Mesenchymal stem cell (in vitro differentiated cells and primary cell): ENCODE results near the gene MAN2B2.
A peak's percentile ranks its signal among the peaks of the same experiment; 100 is the strongest.
"Not testable (repeated sequence)": the region's sequence is repeated elsewhere in the genome, so short reads cannot be mapped to it uniquely, and the experiment has no call there.

ENCODE experiments used
- DNase-seq: peaks from one replicate; pipeline ENCODE4 v3.0.0-alpha.2; 2013
- H2AFZ ChIP-seq: one replicate; pipeline ENCODE4 v1.6.1; 2013; ENCODE audit warnings: low read depth, mild to moderate bottlenecking, control low read depth, inconsistent platforms, low read length, moderate library complexity
- H2AK5ac ChIP-seq: 2 replicates; pipeline ENCODE4 v1.6.1; 2013; ENCODE audit warnings: low read length, moderate library complexity, mild to moderate bottlenecking, inconsistent platforms; ENCODE audit not compliant: severe bottlenecking
- H2BK120ac ChIP-seq: one replicate; pipeline ENCODE4 v1.6.1; 2013; ENCODE audit warnings: low read depth, mild to moderate bottlenecking, inconsistent platforms, low read length, moderate library complexity
- H2BK12ac ChIP-seq, 2 experiments: one replicate each; pipeline ENCODE4 v1.6.1; 2013; ENCODE audit warnings: inconsistent platforms in 2 of 2, low read length in 2 of 2, mild to moderate bottlenecking in 2 of 2, moderate library complexity in 2 of 2, control low read depth in 1 of 2
- H2BK15ac ChIP-seq: one replicate; pipeline ENCODE4 v1.6.1; 2013; ENCODE audit warnings: mild to moderate bottlenecking, low read depth, inconsistent platforms; ENCODE audit not compliant: poor library complexity, severe bottlenecking
- H2BK5ac ChIP-seq: 2 replicates; pipeline ENCODE4 v1.6.1; 2013; ENCODE audit warnings: low read depth, mild to moderate bottlenecking, low read length, control low read depth, inconsistent platforms; ENCODE audit not compliant: poor library complexity, severe bottlenecking
- H3K14ac ChIP-seq, 2 experiments: one replicate each; pipeline ENCODE4 v1.6.1; 2013; ENCODE audit warnings: inconsistent platforms in 2 of 2, low read length in 2 of 2, control low read depth in 1 of 2, mild to moderate bottlenecking in 1 of 2, moderate library complexity in 1 of 2
- H3K18ac ChIP-seq, 2 experiments: one replicate each; pipeline ENCODE4 v1.6.1; 2013; ENCODE audit warnings: inconsistent platforms in 2 of 2, low read length in 2 of 2, control low read depth in 1 of 2, low read depth in 1 of 2, mild to moderate bottlenecking in 1 of 2
- H3K23ac ChIP-seq, 2 experiments: one replicate each; pipeline ENCODE4 v1.6.1; 2013; ENCODE audit warnings: inconsistent platforms in 2 of 2, low read length in 2 of 2, mild to moderate bottlenecking in 2 of 2, moderate library complexity in 2 of 2, control low read depth in 1 of 2
- H3K27ac ChIP-seq: 2 replicates; pipeline ENCODE4 v1.5.1; 2013; ENCODE audit warnings: mild to moderate bottlenecking, moderate library complexity, low read length, control low read depth, inconsistent platforms; ENCODE audit not compliant: poor library complexity, severe bottlenecking
- H3K27me3 ChIP-seq, 2 experiments: 2 replicates each; pipeline versions ENCODE4 v1.6.1 to v1.7.0; 2013; ENCODE audit warnings: low read length in 2 of 2, mild to moderate bottlenecking in 2 of 2, moderate library complexity in 2 of 2, control low read depth in 1 of 2, inconsistent platforms in 1 of 2; ENCODE audit not compliant: control insufficient read depth in 1 of 2, insufficient read depth in 1 of 2
- H3K36me3 ChIP-seq, 2 experiments: 2 replicates each; pipeline versions ENCODE4 v1.6.1 to v1.7.0; 2013; ENCODE audit warnings: low read length in 2 of 2, control low read depth in 1 of 2, inconsistent platforms in 1 of 2, low read depth in 1 of 2, mild to moderate bottlenecking in 1 of 2; ENCODE audit not compliant: insufficient read depth in 2 of 2, control insufficient read depth in 1 of 2
- H3K4ac ChIP-seq, 2 experiments: one replicate each; pipeline ENCODE4 v1.6.1; 2013; ENCODE audit warnings: inconsistent platforms in 2 of 2, low read length in 2 of 2, mild to moderate bottlenecking in 2 of 2, moderate library complexity in 2 of 2, control low read depth in 1 of 2, low read depth in 1 of 2
- H3K4me1 ChIP-seq: 2 replicates; pipeline ENCODE4 v1.6.1; 2013; ENCODE audit warnings: low read depth, low read length, control low read depth; ENCODE audit not compliant: control insufficient read depth, insufficient read depth
- H3K4me2 ChIP-seq: 2 replicates; pipeline ENCODE4 v1.6.1; 2013; ENCODE audit warnings: low read length, mild to moderate bottlenecking, inconsistent platforms; ENCODE audit not compliant: poor library complexity, severe bottlenecking
- H3K4me3 ChIP-seq, 2 experiments: 2 replicates each; pipeline versions ENCODE4 v1.5.1 to v1.7.0; 2013; ENCODE audit warnings: low read length in 2 of 2, mild to moderate bottlenecking in 2 of 2, control low read depth in 1 of 2, low read depth in 1 of 2; ENCODE audit not compliant: insufficient read depth in 1 of 2
- H3K79me1 ChIP-seq: replicated peaks from 2 replicates; pipeline ENCODE4 v1.6.1; 2013; ENCODE audit warnings: mild to moderate bottlenecking, control low read depth, low read length, inconsistent platforms; ENCODE audit not compliant: poor library complexity, severe bottlenecking
- H3K9ac ChIP-seq: 2 replicates; pipeline ENCODE4 v1.7.0; 2013; ENCODE audit warnings: mild to moderate bottlenecking, low read length, moderate library complexity
- H3K9me3 ChIP-seq: 2 replicates; pipeline ENCODE4 v1.7.0; 2013; ENCODE audit warnings: mild to moderate bottlenecking, low read length; ENCODE audit not compliant: control insufficient read depth
- H4K8ac ChIP-seq: one replicate; pipeline ENCODE4 v1.6.1; 2013; ENCODE audit warnings: inconsistent platforms, mild to moderate bottlenecking, low read length, moderate library complexity
- H4K91ac ChIP-seq: one replicate; pipeline ENCODE4 v1.6.1; 2013; ENCODE audit warnings: mild to moderate bottlenecking, low read length, inconsistent platforms
- WGBS: methylation state at CpG from one replicate; pipeline ENCODE4 v1.1.7; 2013; ENCODE audit warnings: mixed read lengths; 5-methylcytosine and 5-hydroxymethylcytosine counted together

The MAN2B2 gene

GRCh38 chr4:6627832-6628231, 52.8 kb downstream of the MAN2B2 start:
- H3K18ac ChIP-seq, result no peak overlapping the region
- no peaks in the 10 kb centered on the region for H3K79me1 ChIP-seq
- H3K14ac ChIP-seq, result no peak overlapping the region
- H3K27ac ChIP-seq, result no peak overlapping the region
- H3K23ac ChIP-seq, result no peak overlapping the region
- no peak overlapping the region for H2BK15ac ChIP-seq
- H2BK12ac ChIP-seq, result no peak overlapping the region
- H3K4me2 ChIP-seq, result no peak overlapping the region
- H2BK120ac ChIP-seq, result no peak overlapping the region
- H2BK5ac ChIP-seq, result no peak overlapping the region
- no peak overlapping the region for H3K4ac ChIP-seq
- 89% methylated on average over 3 of the region's 3 CpGs for WGBS
- no peaks in the 10 kb centered on the region for H3K4me1 ChIP-seq
- H3K36me3 ChIP-seq, result no peaks in the 10 kb centered on the region
- no peak overlapping the region for H3K4me3 ChIP-seq
- DNase-seq, result no peak
- no peak overlapping the region for H4K8ac ChIP-seq
- no peak overlapping the region for H4K91ac ChIP-seq
- H3K9ac ChIP-seq, result no peak overlapping the region
- H2AFZ ChIP-seq, result no peak overlapping the region
- no peaks in the 10 kb centered on the region for H3K27me3 ChIP-seq
- H3K9me3 ChIP-seq, result no peaks in the 10 kb centered on the region
- H2AK5ac ChIP-seq, result no peak overlapping the region

DNA sequence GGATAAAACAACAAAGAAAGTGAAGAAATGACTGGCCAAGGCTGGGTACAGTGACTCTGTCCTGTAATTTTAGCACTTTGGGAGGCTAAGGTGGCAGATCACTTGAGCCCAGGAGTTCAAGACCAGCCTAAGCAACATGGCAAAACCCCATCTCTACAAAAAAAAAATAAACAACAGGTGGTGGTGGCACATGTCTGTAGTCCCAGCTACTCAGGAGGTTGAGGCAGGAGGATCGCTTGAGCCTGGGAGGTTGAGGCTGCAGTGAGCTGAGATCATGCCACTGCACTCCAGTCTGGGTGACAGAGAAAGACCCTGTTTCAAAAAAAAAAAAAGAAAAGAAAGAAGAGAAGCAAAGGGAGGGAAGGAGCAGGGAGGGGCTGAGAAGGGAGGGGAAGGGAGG, 53.5 kb downstream of the MAN2B2 start:
- H2BK120ac ChIP-seq, H3K9me3 ChIP-seq, H3K18ac ChIP-seq, H3K4me2 ChIP-seq, H4K91ac ChIP-seq, DNase-seq, H4K8ac ChIP-seq, H3K14ac ChIP-seq, H3K23ac ChIP-seq, H3K4me3 ChIP-seq, H3K4me1 ChIP-seq, H3K9ac ChIP-seq, H2AFZ ChIP-seq, H3K4ac ChIP-seq, H2BK15ac ChIP-seq, H2BK5ac ChIP-seq, H3K27ac ChIP-seq, H2AK5ac ChIP-seq, H3K79me1 ChIP-seq, H2BK12ac ChIP-seq, H3K36me3 ChIP-seq, H3K27me3 ChIP-seq: not testable (repeated sequence)
- 93% methylated on average over 1 of the region's 1 CpG for WGBS

DNA sequence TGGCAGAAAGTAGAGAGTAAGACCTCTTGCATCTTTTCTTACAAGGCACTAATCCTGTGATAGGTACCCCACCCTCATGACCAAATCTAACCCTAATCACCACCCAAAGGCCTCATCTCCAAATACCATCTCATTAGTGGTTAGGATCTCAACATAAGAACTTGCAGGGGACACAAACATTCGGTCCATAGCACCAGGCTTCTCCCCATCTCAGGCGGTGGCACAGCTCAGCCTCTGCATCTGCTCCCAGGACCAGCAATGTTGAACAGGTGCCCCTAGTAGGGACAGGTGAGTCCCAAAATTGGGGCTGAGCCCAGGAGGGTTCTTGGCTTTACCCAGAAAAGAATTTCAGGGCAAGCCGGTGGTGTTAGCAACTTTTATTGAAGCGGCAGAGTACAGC, 57.1 kb downstream of the MAN2B2 start:
- H4K91ac ChIP-seq, result no peak overlapping the region
- no peaks in the 10 kb centered on the region for H3K36me3 ChIP-seq
- H3K23ac ChIP-seq, result no peak overlapping the region
- 87% methylated on average over 4 of the region's 4 CpGs for WGBS
- no peaks in the 10 kb centered on the region for H3K4me1 ChIP-seq
- H3K18ac ChIP-seq, result no peak overlapping the region
- DNase-seq, result no peak
- H3K79me1 ChIP-seq, result no peaks in the 10 kb centered on the region
- H2AFZ ChIP-seq, result no peak overlapping the region
- no peak overlapping the region for H2BK120ac ChIP-seq
- no peak overlapping the region for H3K9ac ChIP-seq
- no peak overlapping the region for H3K4ac ChIP-seq
- no peak overlapping the region for H3K4me2 ChIP-seq
- H3K9me3 ChIP-seq, result no peaks in the 10 kb centered on the region
- no peak overlapping the region for H2BK12ac ChIP-seq
- no peak overlapping the region for H2BK5ac ChIP-seq
- no peak overlapping the region for H3K27ac ChIP-seq
- H2AK5ac ChIP-seq, result no peak overlapping the region
- no peaks in the 10 kb centered on the region for H3K27me3 ChIP-seq
- no peak overlapping the region for H2BK15ac ChIP-seq
- H3K14ac ChIP-seq, result no peak overlapping the region
- H4K8ac ChIP-seq, result no peak overlapping the region
- no peak overlapping the region for H3K4me3 ChIP-seq

- no peak overlapping the region for H3K27ac ChIP-seq
- H3K36me3 ChIP-seq, result no peaks in the 10 kb centered on the region
- H2BK5ac ChIP-seq, result no peak overlapping the region
- no peak overlapping the region for H3K4me2 ChIP-seq
- H3K4me1 ChIP-seq, result no peaks in the 10 kb centered on the region
- H3K18ac ChIP-seq, result no peak overlapping the region
- H4K8ac ChIP-seq, result no peak overlapping the region
- WGBS, result 77% methylated on average over 8 of the region's 10 CpGs
- H2AK5ac ChIP-seq, result no peak overlapping the region
- H2BK12ac ChIP-seq, result no peak overlapping the region
- H3K9me3 ChIP-seq, result no peaks in the 10 kb centered on the region
- no peaks in the 10 kb centered on the region for H3K27me3 ChIP-seq
- no peak overlapping the region for H4K91ac ChIP-seq
- H2AFZ ChIP-seq, result no peak overlapping the region
- H3K23ac ChIP-seq, result no peak overlapping the region
- peak; percentile 24 for DNase-seq
- H3K4me3 ChIP-seq, result no peak overlapping the region
- no peak overlapping the region for H3K4ac ChIP-seq
- no peak overlapping the region for H2BK120ac ChIP-seq
- H2BK15ac ChIP-seq, result no peak overlapping the region
- no peak overlapping the region for H3K14ac ChIP-seq
- H3K9ac ChIP-seq, result no peak overlapping the region
- H3K79me1 ChIP-seq, result no peaks in the 10 kb centered on the region
Observed at GRCh38 chr4:6633091-6633906, 58.3 kb downstream of the MAN2B2 start.
